Upper lobe of right lung (tissue), 1 donor: Measurements from ENCODE around the gene COL18A1. TPM values are rescaled to one million over a fixed set of nuclear protein-coding genes. Genes with fewer than 3 reads are reported as not detected.

Experiments used
- ATAC-seq: fragments of 200-7000 bp; cut with Tn5 transposase; one replicate; pipeline ENCODE4 v1.9.1; 2020; ENCODE audit warnings: mild to moderate bottlenecking, moderate library complexity
- DNase-seq: peaks from one replicate; pipeline ENCODE4 v3.0.0-alpha.2; 2020
- H3K27ac ChIP-seq: fragments of 200-600 bp; one replicate; pipeline ENCODE4 v1.8.0; 2022
- H3K27me3 ChIP-seq: fragments of 200-600 bp; one replicate; pipeline ENCODE4 v1.8.0; 2022; ENCODE audit warnings: mild to moderate bottlenecking
- H3K36me3 ChIP-seq: fragments of 200-600 bp; one replicate; pipeline ENCODE4 v1.8.0; 2022
- H3K4me1 ChIP-seq: fragments of 200-600 bp; one replicate; pipeline ENCODE4 v1.8.0; 2022
- H3K4me3 ChIP-seq: fragments of 200-600 bp; one replicate; pipeline ENCODE4 v1.8.0; 2022; ENCODE audit warnings: mild to moderate bottlenecking
- H3K9me3 ChIP-seq: fragments of 200-600 bp; one replicate; pipeline ENCODE4 v1.8.0; 2022
- intact Hi-C: fragments of 100-400 bp; cut with DNase I; formaldehyde crosslinking; loops from one replicate; pipeline ENCODE4 v1.11.0; 2022
- total RNA-seq: library from RNA; stranded (reverse); fragmentation: NEBNext Ultra II Directional; extraction: Animal tissue kit (Norgen Biotek cat#: 25700); gene quantifications from one replicate; pipeline ENCODE4 v1.2.1, GENCODE V29; 2021
- TF ChIP-seq, protein P1 (sequence below): fragments of 200-600 bp; IDR thresholded peaks from one replicate; pipeline ENCODE4 v1.8.0; 2022; ENCODE audit warnings: antibody characterized with exemption
- donor health status: DM: no; HTN: yes; CAD: no; lungs with severe emphysema.

The COL18A1 gene
- total RNA-seq, 1 donor from 2014 or later = 60.4 TPM

DNA sequence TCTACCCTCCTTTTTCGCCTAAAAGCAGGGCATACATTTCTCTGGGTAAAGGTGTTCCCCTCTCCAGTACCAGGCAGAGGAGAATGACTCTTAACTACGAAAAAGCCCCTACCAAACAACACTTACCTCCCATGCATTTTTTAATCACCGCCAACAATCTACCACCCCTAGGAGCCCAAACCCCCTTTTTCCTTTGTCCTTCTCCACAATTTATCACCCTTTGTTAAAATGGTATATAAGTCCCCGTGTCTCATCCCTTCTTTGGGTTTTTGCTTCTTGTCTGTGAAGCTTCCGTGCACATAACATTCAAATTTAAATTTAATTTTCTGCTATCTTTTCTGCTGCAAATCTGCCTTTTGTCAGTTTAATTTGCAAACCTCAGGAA is 27.6 kb upstream of the COL18A1 start:
- no peak overlapping the region for H3K4me3 ChIP-seq
- ATAC-seq = no peak

DNA sequence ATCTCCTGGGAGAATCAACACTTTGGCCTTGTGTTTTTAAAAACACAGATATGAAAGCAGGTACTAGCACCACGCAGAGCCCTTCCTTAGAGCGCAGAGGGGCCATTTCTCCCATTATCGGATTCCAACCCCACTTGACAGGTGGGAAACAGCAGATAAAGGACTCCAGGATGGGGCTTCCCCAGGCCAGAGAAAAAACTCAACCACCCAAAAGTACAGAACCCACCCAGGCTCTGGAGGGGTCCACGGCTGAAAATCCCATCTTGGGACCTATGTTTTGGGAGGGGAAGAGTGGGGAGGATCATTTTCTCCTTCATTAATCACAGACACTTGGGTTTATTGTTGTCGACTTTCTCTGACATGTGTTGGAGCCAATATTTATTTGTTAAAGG is 27.1 kb upstream of the COL18A1 start:
- TF ChIP-seq, protein P1, sequence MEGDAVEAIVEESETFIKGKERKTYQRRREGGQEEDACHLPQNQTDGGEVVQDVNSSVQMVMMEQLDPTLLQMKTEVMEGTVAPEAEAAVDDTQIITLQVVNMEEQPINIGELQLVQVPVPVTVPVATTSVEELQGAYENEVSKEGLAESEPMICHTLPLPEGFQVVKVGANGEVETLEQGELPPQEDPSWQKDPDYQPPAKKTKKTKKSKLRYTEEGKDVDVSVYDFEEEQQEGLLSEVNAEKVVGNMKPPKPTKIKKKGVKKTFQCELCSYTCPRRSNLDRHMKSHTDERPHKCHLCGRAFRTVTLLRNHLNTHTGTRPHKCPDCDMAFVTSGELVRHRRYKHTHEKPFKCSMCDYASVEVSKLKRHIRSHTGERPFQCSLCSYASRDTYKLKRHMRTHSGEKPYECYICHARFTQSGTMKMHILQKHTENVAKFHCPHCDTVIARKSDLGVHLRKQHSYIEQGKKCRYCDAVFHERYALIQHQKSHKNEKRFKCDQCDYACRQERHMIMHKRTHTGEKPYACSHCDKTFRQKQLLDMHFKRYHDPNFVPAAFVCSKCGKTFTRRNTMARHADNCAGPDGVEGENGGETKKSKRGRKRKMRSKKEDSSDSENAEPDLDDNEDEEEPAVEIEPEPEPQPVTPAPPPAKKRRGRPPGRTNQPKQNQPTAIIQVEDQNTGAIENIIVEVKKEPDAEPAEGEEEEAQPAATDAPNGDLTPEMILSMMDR = no peak
- Histone ChIP-seq H3K36me3 (no peaks in the 10 kb centered on the region), H3K27me3 (no peaks in the 10 kb centered on the region), H3K27ac (no peak overlapping the region), H3K4me1 (no peaks in the 10 kb centered on the region), H3K4me3 (no peak overlapping the region), H3K9me3 (no peaks in the 10 kb centered on the region)
- intact Hi-C loops = no loop called here
- DNase-seq (no peak), ATAC-seq (no peak)

More for the DNA sequence above, 27.6 kb upstream of the COL18A1 start:
- no peak for DNase-seq
- H3K36me3 ChIP-seq = no peaks in the 10 kb centered on the region
- no peaks in the 10 kb centered on the region for H3K27me3 ChIP-seq
- no peaks in the 10 kb centered on the region for H3K9me3 ChIP-seq
- no peaks in the 10 kb centered on the region for H3K4me1 ChIP-seq
- intact Hi-C loops = no loop called here
- H3K27ac ChIP-seq = no peak overlapping the region
- TF ChIP-seq, protein P1 = no peak

DNA sequence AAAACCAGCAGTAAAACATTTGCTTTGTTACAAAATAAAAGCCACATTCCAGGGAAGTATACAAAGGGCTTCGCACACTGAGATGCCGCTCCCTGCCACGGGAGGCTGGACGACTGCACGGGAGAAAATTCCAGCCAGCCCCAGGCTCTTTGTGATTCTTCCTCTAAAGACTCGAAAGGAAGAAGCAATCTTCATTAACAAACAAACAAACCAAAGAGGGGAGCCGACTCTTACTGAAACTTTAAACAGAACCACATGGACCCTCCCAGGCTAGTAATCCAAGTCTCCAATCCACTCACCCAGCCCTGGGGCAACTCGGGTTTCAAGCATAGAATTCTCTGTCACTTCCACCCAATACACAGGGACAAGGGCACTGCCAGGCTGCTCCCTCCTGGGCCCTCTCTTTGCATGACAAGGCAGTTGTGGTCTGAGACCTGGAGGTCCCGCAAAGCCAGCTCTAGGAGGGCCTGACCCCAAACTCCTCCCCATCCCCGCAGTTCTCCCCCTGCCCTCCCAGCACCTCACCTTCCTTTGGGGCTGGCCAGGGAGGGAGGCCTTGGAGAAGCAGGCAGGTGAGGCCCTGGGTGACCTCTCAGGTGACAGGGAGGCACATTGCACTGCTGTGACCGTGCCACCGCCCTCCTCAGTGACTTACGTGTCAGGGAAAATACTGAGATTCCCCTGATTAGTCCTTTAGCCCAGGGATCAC is 26.6 kb upstream of the COL18A1 start:
- no peaks in the 10 kb centered on the region for H3K27me3 ChIP-seq
- H3K4me3 ChIP-seq = no peak overlapping the region
- H3K27ac ChIP-seq = no peak overlapping the region
- intact Hi-C loops = no loop called here
- H3K9me3 ChIP-seq = no peaks in the 10 kb centered on the region
- TF ChIP-seq, protein P1 = no peak
- no peaks in the 10 kb centered on the region for H3K36me3 ChIP-seq
- H3K4me1 ChIP-seq = no peaks in the 10 kb centered on the region
- ATAC-seq = no peak
- DNase-seq = peak; percentile 48

DNA sequence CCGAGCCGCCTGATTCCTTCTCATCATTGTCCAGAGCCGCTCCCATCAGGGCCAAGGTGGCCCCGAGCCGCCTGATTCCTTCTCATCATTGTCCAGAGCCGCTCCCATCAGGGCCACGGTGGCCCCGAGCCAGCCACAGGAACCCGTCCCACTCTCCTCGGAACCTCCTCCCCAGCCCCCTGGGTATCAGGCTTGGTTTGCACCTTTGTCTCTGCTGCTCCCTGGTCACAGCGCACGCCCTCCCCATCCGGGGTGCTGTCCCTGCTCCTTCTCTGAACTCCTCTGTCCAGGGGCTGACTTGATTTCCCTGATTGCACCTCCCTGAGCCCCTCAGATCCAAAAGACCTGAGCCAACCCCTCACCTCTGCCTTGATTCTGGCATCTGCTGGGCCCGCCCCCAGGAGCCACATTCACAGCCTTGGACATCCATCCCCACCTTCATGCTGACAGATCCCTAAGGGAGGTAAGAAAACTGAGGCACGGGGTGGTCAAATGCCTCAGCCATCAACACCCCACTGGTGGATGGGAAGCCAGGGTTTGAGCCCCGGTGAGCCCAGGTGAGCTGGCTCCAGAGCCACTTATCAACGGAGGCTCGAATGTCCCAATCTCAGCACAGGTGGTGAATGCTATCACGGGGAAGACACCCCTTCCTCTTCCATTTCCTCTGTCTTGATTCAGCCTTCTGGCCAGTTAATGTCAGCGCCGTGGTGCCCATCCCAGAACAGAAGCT is 25.6 kb upstream of the COL18A1 start:
- no peaks in the 10 kb centered on the region for H3K27me3 ChIP-seq
- TF ChIP-seq, protein P1 = no peak
- no peaks in the 10 kb centered on the region for H3K36me3 ChIP-seq
- peak; percentile 43 for DNase-seq
- intact Hi-C loops = no loop called here
- H3K4me1 ChIP-seq = no peaks in the 10 kb centered on the region
- ATAC-seq = no peak
- H3K4me3 ChIP-seq = no peak overlapping the region
- no peaks in the 10 kb centered on the region for H3K9me3 ChIP-seq
- H3K27ac ChIP-seq = no peak overlapping the region

DNA sequence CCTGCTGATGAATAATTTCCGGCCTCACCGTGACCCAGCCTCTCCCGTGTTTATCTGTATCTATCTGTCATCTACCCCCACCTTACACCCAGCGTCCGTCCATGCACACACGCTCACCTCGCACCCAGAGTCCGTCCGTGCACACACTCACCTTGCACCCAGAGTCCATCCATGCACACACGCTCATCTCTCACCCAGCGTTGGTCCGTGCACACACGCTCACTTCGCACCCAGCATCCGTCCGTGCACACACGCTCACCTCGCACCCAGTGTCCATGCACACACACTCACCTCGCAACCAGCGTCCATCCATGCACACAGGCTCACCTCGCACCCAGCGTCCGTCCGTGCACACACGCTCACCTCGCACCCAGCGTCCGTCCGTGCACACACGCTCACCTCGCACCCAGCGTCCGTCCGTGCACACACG is 25.0 kb upstream of the COL18A1 start:
- Histone ChIP-seq H3K4me3 (no peak overlapping the region), H3K27ac (no peak overlapping the region), H3K27me3 (no peaks in the 10 kb centered on the region), H3K4me1 (no peaks in the 10 kb centered on the region), H3K9me3 (no peaks in the 10 kb centered on the region), H3K36me3 (no peaks in the 10 kb centered on the region)
- peak; percentile 36 for DNase-seq
- intact Hi-C loops = no loop called here
- TF ChIP-seq, protein P1 = no peak
- no peak for ATAC-seq
